H1 (cell line): ENCODE data around the gene NEK10. TPM values are rescaled to one million over a fixed set of nuclear protein-coding genes. Genes with fewer than 3 reads are reported as not detected.

Experiments
- CHD1 ChIP-seq: IDR thresholded peaks from 2 replicates; pipeline ENCODE4 v1.6.1; 2012; ENCODE audit warnings: low read depth, low read length, improper control_type of control experiment
- JUN ChIP-seq: IDR thresholded peaks from 2 replicates; pipeline ENCODE4 v1.6.1; 2011; ENCODE audit warnings: low read depth, mild to moderate bottlenecking, improper control_type of control experiment, low read length
- KDM4A ChIP-seq: IDR thresholded peaks from one replicate; pipeline ENCODE4 v1.7.1; 2012; ENCODE audit warnings: low read depth, mild to moderate bottlenecking, moderate library complexity, low read length, inconsistent platforms; ENCODE audit not compliant: severe bottlenecking
- RFX5 ChIP-seq: IDR thresholded peaks from 2 replicates; pipeline ENCODE4 v1.6.1; 2011; ENCODE audit warnings: low read depth, low read length, improper control_type of control experiment, borderline replicate concordance
- SAP30 ChIP-seq: fragments of 300-600 bp; sonication (generic); IDR thresholded peaks from 2 replicates; pipeline ENCODE4 v1.7.1; 2012; ENCODE audit warnings: low read length, moderate library complexity, mild to moderate bottlenecking, inconsistent platforms; ENCODE audit not compliant: insufficient read depth, insufficient replicate concordance
- SIRT6 ChIP-seq: IDR thresholded peaks from one replicate; pipeline ENCODE4 v1.7.1; 2012; ENCODE audit warnings: low read length, inconsistent platforms
- polyA plus RNA-seq, 7 experiments: library from polyadenylated mRNA; depleted of rRNA in 3 of 7; stranded (reverse) in 5 of 7; unstranded in 2 of 7; fragments of >200 nt in 5 of 7; fragments of 200-250 nt in 2 of 7; gene quantifications; 1 replicate in 5 of 7; 2 replicates in 1 of 7; 4 replicates in 1 of 7; pipeline versions ENCODE4 v1.2.1 to v1.2.3, GENCODE V29; 2011 to 2013; ENCODE audit warnings: missing spikeins in 2 of 7, mixed read lengths in 2 of 7
- total RNA-seq: library from RNA; stranded (reverse); fragmentation: NEBNext Ultra II Directional; extraction: Animal tissue kit (Norgen Biotek cat#: 25700); gene quantifications from 2 replicates; pipeline ENCODE4 v1.2.1, GENCODE V29; 2021

NEK10 gene
- total and polyA plus RNA-seq, 2 of the 8 experiments (the other 6 are each of a cell fraction or from before 2014, with no cell fraction given) = 0.18 to 0.50 TPM

- TF ChIP-seq SAP30 = no peak
- TF ChIP-seq SIRT6 = no peak
- TF ChIP-seq KDM4A = no peak
- no peak for TF ChIP-seq RFX5
- no peak for TF ChIP-seq CHD1
- no peak for TF ChIP-seq JUN
Measured at GRCh38 chr3:27078246-27078913, 290.8 kb downstream of the NEK10 start (continued).
